OCI-LY7 (cell line): ENCODE measurements around the gene KCNJ16.

Experiments used
- CTCF ChIP-seq: fragments of 200-600 bp; sonication (generic); conservative IDR thresholded peaks from 2 replicates; pipeline ENCODE4 v1.5.1; 2014; ENCODE audit warnings: mild to moderate bottlenecking, antibody characterized with exemption, low read length, moderate library complexity, mixed read lengths
- EZH2phosphoT487 ChIP-seq: fragments of 200-600 bp; sonication (generic); IDR thresholded peaks from 2 replicates; pipeline ENCODE4 v1.6.1; 2018; ENCODE audit warnings: low read depth, borderline replicate concordance, mild to moderate bottlenecking, mixed run types, antibody characterized with exemption, low read length, moderate library complexity, mixed read lengths

GRCh38 chr17:70067134-70067533 lies 7.9 kb upstream of the KCNJ16 start:
- TF ChIP-seq CTCF (no peak), EZH2phosphoT487 (no peak)
